Measurements from ENCODE around the gene DCAF15. TPM values are rescaled to one million over a fixed set of nuclear protein-coding genes. Genes with fewer than 3 reads are reported as not detected.
A peak's percentile ranks its signal among the peaks of the same experiment; 100 is the strongest.

The DCAF15 gene
- total RNA-seq, 4 donors from 2014 or later, result 5.3 to 20.8 (median 14.5) TPM

- peaks cover 0 to 35% (median 18%) of the 10 kb centered on the region in 3 donors for H3K4me1 ChIP-seq
- no peaks in the 10 kb centered on the region for H3K27me3 ChIP-seq
- H3K36me3 ChIP-seq, result peaks cover 0 to 31% of the 10 kb centered on the region in 2 donors
- no peak overlapping the region for H3K27ac ChIP-seq
- H3K4me3 ChIP-seq, result no peak overlapping the region
- ATAC-seq, result no peak
- WGBS, 2 donors (ENCODE audit: low coverage in 1 of 2), result 78 to 84% methylated on average over 7 to 11 of the region's 13 CpGs
- peaks cover 0 to 8% (median 0%) of the 10 kb centered on the region in 3 donors for H3K9me3 ChIP-seq
- no peak for TF ChIP-seq POLR2A (IDR thresholded peaks at IDR 0.05)
Measured at GRCh38 chr19:14000691-14001375, 48.5 kb downstream of the DCAF15 start.

GRCh38 chr19:14002571-14003250, 50.4 kb downstream of the DCAF15 start:
- H3K36me3 ChIP-seq, result peaks cover 0 to 20% of the 10 kb centered on the region in 2 donors
- H3K27me3 ChIP-seq, result no peaks in the 10 kb centered on the region
- 27 to 61% methylated on average over 5 to 6 of the region's 13 CpGs for WGBS, 2 donors (ENCODE audit: low coverage in 1 of 2)
- H3K27ac ChIP-seq, result peak overlapping the region in 3 of 4 donors; percentile 99
- H3K4me1 ChIP-seq, result peaks cover 0 to 41% (median 18%) of the 10 kb centered on the region in 3 donors
- TF ChIP-seq, protein P1, sequence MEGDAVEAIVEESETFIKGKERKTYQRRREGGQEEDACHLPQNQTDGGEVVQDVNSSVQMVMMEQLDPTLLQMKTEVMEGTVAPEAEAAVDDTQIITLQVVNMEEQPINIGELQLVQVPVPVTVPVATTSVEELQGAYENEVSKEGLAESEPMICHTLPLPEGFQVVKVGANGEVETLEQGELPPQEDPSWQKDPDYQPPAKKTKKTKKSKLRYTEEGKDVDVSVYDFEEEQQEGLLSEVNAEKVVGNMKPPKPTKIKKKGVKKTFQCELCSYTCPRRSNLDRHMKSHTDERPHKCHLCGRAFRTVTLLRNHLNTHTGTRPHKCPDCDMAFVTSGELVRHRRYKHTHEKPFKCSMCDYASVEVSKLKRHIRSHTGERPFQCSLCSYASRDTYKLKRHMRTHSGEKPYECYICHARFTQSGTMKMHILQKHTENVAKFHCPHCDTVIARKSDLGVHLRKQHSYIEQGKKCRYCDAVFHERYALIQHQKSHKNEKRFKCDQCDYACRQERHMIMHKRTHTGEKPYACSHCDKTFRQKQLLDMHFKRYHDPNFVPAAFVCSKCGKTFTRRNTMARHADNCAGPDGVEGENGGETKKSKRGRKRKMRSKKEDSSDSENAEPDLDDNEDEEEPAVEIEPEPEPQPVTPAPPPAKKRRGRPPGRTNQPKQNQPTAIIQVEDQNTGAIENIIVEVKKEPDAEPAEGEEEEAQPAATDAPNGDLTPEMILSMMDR (IDR thresholded peaks at IDR 0.05), result no peak
- TF ChIP-seq POLR2A (IDR thresholded peaks at IDR 0.05) (no peak), POLR2AphosphoS5 (IDR thresholded peaks at IDR 0.05) (no peak), EP300 (IDR thresholded peaks at IDR 0.05) (no peak)
- ATAC-seq, result no peak
- no peak overlapping the region for H3K4me3 ChIP-seq
- peaks cover 0 to 8% (median 0%) of the 10 kb centered on the region in 3 donors for H3K9me3 ChIP-seq

GRCh38 chr19:14003251-14004055, 51.1 kb downstream of the DCAF15 start:
- H3K36me3 ChIP-seq, result peaks cover 0 to 15% of the 10 kb centered on the region in 2 donors
- no peak overlapping the region for H3K4me3 ChIP-seq
- peaks cover 0 to 8% (median 0%) of the 10 kb centered on the region in 3 donors for H3K9me3 ChIP-seq
- H3K4me1 ChIP-seq, result peaks cover 0 to 41% (median 18%) of the 10 kb centered on the region in 3 donors
- TF ChIP-seq EP300 (IDR thresholded peaks at IDR 0.05), result no peak
- TF ChIP-seq, protein P1 (IDR thresholded peaks at IDR 0.05), result no peak
- TF ChIP-seq POLR2AphosphoS5 (IDR thresholded peaks at IDR 0.05), result no peak
- no peak for TF ChIP-seq POLR2A (IDR thresholded peaks at IDR 0.05)
- ATAC-seq, result no peak
- peak overlapping the region in 3 of 4 donors; percentile 99 for H3K27ac ChIP-seq
- whole genome bisulfite sequencing, 2 donors (ENCODE audit: low coverage in 1 of 2), result 30 to 49% methylated on average over 6 to 10 of the region's 10 CpGs
- H3K27me3 ChIP-seq, result no peaks in the 10 kb centered on the region

- TF ChIP-seq, protein P1 (IDR thresholded peaks at IDR 0.05), result no peak
- TF ChIP-seq EP300 (IDR thresholded peaks at IDR 0.05) (no peak), POLR2AphosphoS5 (IDR thresholded peaks at IDR 0.05) (no peak), POLR2A (IDR thresholded peaks at IDR 0.05) (no peak)
- WGBS, 2 donors (ENCODE audit: low coverage in 1 of 2), result 24 to 28% methylated on average over 6 to 7 of the region's 14 CpGs
- no peak for ATAC-seq
- peaks cover 0 to 41% (median 18%) of the 10 kb centered on the region in 3 donors for H3K4me1 ChIP-seq
- H3K36me3 ChIP-seq, result peaks cover 0 to 8% of the 10 kb centered on the region in 2 donors
- peak overlapping the region in 1 of 2 donors; percentile 89 for H3K4me3 ChIP-seq
- H3K27me3 ChIP-seq, result no peaks in the 10 kb centered on the region
- H3K9me3 ChIP-seq, result no peaks in the 10 kb centered on the region
- H3K27ac ChIP-seq, result peak overlapping the region; percentile 98 to 99 (median 99)
Measured at GRCh38 chr19:14004619-14005348, 52.5 kb downstream of the DCAF15 start.

Measured in gastroesophageal sphincter (tissue), 4 donors.